GM18870 (cell line): ENCODE data around the gene SCCPDH.
"Not testable (repeated sequence)": the region's sequence is repeated elsewhere in the genome, so short reads cannot be mapped to it uniquely, and the experiment has no call there.

ENCODE experiments used
- ATAC-seq: cut with Tn5 transposase; IDR thresholded peaks from one replicate; pipeline ENCODE4 v1.9.1; 2021; ENCODE audit warnings: moderate library complexity; ENCODE audit not compliant: unreplicated experiment

SCCPDH gene

GRCh38 chr1:246703581-246703980, 20.6 kb upstream of the SCCPDH start:
- no peak for ATAC-seq

- no peak for ATAC-seq
These were observed 18.8 kb upstream of the SCCPDH start for GRCh38 chr1:246705368-246705767.

DNA sequence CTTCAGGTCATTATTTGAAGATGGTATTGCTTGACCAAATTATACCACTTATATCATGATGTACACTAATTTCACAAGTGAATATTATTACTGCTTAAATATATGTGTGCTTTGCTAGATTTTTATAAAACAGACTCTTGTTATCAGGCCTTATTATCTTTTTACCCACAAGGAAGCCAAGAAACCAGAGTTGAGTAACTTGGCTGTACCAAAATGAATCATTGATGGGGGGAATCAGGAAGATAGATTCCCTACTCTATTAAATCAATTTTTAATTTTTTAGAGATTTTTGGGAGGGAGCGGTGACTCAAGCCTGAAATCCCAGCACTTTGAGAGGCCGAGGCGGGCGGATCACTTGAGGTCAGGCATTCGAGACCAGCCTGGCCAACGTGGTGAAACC, 16.0 kb upstream of the SCCPDH start:
- no peak for ATAC-seq

GRCh38 chr1:246709196-246709595, 15.0 kb upstream of the SCCPDH start:
- no peak for ATAC-seq

GRCh38 chr1:246709835-246710234, 14.4 kb upstream of the SCCPDH start:
- ATAC-seq, result no peak

- ATAC-seq, result no peak
These were observed 12.6 kb upstream of the SCCPDH start for GRCh38 chr1:246711548-246712003.

- ATAC-seq, result not testable (repeated sequence)
These were observed 11.8 kb upstream of the SCCPDH start for GRCh38 chr1:246712428-246712827.

DNA sequence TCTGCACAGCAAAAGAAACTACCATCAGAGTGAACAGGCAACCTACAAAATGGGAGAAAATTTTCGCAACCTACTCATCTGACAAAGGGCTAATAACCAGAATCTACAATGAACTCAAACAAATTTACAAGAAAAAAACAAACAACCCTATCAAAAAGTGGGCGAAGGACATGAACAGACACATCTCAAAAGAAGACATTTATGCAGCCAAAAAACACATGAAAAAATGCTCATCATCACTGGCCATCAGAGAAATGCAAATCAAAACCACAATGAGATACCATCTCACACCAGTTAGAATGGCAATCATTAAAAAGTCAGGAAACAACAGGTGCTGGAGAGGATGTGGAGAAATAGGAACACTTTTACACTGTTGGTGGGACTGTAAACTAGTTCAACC, 4.8 kb upstream of the SCCPDH start:
- not testable (repeated sequence) for ATAC-seq

- ATAC-seq, result not testable (repeated sequence)
These were observed 3.4 kb upstream of the SCCPDH start for GRCh38 chr1:246720814-246721213.

- ATAC-seq, result no peak
These were observed 1.5 kb upstream of the SCCPDH start for GRCh38 chr1:246722720-246723119.

GRCh38 chr1:246724731-246725095, 504 bp downstream of the SCCPDH start:
- peak; percentile 36 for ATAC-seq

DNA sequence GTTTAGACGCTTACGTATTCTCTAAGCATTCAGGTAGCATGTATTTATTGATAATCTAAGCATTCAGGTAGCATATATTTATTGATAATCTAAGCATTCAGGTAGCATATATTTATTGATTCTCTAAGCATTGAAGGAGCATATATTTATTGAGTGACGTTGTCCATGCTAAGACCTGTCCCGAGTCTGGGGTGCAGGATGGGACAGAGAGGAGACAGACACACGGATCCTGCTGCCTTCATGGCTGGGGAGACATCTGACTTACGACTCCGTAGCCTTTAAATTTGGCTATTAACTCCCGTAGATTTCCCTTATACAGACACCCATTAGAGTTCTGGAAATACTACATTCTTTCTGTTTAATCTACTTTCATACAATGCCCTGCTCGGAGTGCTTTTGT, 982 bp downstream of the SCCPDH start:
- no peak for ATAC-seq

GRCh38 chr1:246726255-246726679, 2.1 kb downstream of the SCCPDH start:
- no peak for ATAC-seq

DNA sequence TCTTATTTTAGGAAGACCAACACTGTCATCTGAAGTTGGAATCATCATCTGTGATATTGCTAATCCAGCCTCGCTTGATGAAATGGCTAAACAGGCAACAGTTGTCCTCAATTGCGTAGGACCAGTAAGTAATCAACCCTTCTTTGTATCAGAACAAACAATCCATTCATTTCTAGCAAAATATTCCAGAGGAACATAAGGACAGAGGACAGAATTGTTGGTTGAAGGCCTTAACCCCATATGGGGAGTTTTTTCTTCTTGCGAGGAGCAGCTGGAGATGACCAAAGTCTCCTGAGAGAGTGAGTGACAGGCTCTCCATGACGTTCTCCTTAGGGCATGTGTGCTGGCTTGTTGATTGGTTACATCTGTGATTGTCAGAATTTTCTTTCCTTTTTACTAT, 2.7 kb downstream of the SCCPDH start:
- ATAC-seq, result no peak

DNA sequence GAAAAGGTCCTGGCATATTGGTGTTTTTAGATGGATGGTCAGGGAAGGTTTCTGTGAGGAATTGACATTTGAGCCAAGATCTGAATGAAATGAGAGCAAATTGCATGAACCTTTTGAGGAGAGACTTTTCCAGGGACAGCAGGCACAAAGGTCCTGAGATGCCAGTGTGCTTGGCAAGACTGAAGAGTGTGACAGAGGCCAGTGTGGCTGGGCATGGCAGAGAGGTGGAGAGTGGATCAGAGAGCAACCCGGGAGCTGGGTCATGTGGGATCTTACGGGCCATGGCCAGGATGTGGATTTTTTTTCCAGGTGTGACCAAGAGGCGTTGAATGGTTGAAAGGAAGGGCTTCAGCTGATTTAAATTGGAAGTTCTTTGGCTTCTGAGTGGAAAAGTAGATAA, 3.4 kb downstream of the SCCPDH start:
- no peak for ATAC-seq

DNA sequence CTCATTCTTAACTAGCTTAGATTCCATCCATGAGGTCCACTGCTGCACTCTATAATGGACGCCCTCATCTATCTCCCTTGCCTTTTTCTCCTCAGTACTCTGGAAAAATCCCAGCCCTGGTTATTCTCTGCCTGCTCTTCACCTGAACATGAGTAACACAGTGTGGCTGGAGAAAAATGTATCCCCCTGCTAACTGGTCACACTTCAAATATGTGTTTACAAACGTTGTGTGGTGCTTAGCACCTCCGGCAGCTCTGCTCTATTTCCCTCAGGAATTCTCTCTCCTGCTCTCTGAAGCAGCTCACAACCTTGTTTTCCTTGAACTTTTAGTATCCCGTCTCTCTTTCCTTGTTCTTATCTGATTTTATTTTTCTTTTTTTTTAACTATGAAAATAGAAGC, 4.1 kb downstream of the SCCPDH start:
- no peak for ATAC-seq

GRCh38 chr1:246729040-246729439, 4.8 kb downstream of the SCCPDH start:
- not testable (repeated sequence) for ATAC-seq

- ATAC-seq, result no peak
These were observed 6.6 kb downstream of the SCCPDH start for GRCh38 chr1:246730839-246731238.

DNA sequence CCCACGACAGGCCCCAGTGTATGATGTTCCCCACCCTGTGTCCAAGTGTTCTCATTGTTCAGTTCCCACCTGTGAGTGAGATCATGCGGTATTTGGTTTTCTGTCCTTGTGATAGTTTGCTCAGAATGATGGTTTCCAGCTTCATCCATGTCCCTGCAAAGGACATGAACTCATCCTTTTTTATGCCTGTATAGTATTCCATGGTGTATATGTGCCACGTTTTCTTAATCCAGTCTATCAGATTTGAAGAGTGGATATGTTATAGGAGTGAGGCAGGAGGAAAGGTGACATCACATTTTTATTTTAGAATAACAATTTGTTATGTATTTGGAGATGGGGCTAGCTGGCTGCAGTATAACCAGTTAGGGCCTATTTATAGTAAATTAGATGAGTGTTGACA, 7.7 kb downstream of the SCCPDH start:
- not testable (repeated sequence) for ATAC-seq

GRCh38 chr1:246733704-246734103, 9.5 kb downstream of the SCCPDH start:
- ATAC-seq, result no peak

DNA sequence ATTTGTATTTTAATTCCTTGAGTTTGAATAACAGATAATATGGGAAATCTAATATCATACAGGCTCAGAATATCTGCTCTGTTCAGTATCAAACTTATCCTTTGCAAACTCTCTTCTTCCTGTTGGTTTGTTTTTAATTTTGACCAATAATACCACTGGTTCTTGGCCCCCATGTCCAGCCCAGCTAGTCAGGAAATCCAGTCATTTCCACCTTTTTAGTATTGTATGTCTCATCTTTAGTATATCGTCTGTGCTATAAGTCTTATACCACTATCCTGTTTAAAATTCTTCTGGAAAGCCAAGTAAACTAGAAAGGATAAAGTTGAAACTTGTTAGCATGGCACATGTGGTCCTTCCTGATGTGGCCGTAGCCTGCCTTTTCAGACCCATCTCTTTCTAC, 10.7 kb downstream of the SCCPDH start:
- ATAC-seq, result no peak

- no peak for ATAC-seq
These were observed 11.5 kb downstream of the SCCPDH start for GRCh38 chr1:246735735-246736134.

- ATAC-seq, result no peak
These were observed 18.2 kb downstream of the SCCPDH start for GRCh38 chr1:246742396-246742795.

DNA sequence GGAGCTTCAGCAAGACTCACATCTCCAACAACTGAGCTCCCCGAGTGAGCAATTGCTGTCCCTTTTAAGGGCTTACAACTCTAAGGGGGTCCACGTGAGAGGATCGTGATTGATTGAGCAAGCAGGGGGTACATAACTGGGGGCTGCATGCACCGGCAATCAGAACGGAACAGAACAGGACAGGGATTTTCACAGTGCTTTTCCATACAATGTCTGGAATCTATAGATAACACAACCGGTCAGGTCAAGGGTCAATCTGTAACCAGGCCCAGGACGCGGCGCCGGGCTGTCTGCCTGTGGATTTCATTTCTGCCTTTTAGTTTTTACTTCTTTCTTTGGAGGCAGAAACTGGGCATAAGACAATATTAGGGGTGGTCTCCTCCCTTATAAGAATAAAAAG, 21.9 kb downstream of the SCCPDH start:
- not testable (repeated sequence) for ATAC-seq
